Measurements from ENCODE around the gene AADAC.
"Not testable (repeated sequence)": the region's sequence is repeated elsewhere in the genome, so short reads cannot be mapped to it uniquely, and the experiment has no call there.

Gene AADAC

GRCh38 chr3:151859233-151859673 lies 45.3 kb downstream of the AADAC start:
- no peak for DNase-seq

- no peak for DNase-seq
These were observed 46.0 kb downstream of the AADAC start for GRCh38 chr3:151859905-151860304.

GRCh38 chr3:151863611-151864010 lies 49.7 kb downstream of the AADAC start:
- DNase-seq = no peak

GRCh38 chr3:151864423-151865101 lies 50.6 kb downstream of the AADAC start:
- no peak for DNase-seq

GRCh38 chr3:151866711-151867410 lies 52.9 kb downstream of the AADAC start:
- DNase-seq = no peak

GRCh38 chr3:151867666-151868065 lies 53.8 kb downstream of the AADAC start:
- no peak for DNase-seq

GRCh38 chr3:151869181-151869580 lies 55.3 kb downstream of the AADAC start:
- DNase-seq = no peak

GRCh38 chr3:151871639-151872468 lies 57.9 kb downstream of the AADAC start:
- no peak for DNase-seq

GRCh38 chr3:151873398-151873797 lies 59.5 kb downstream of the AADAC start, which contains the start of gene SUCNR1:
TSS of gene SUCNR1 (plus strand) at chr3:151873643. CDS start at chr3:151879893, 6,250 bp downstream.
- DNase-seq = no peak

- DNase-seq = not testable (repeated sequence)
These were observed 60.2 kb downstream of the AADAC start for GRCh38 chr3:151874079-151874478.

- no peak for DNase-seq
These were observed 61.8 kb downstream of the AADAC start for GRCh38 chr3:151875759-151876158.

- DNase-seq = no peak
These were observed 63.4 kb downstream of the AADAC start for GRCh38 chr3:151877269-151877668.

Data from DMS153 (cell line).